ENCODE data around the gene MND1.

MND1 gene, protein sequence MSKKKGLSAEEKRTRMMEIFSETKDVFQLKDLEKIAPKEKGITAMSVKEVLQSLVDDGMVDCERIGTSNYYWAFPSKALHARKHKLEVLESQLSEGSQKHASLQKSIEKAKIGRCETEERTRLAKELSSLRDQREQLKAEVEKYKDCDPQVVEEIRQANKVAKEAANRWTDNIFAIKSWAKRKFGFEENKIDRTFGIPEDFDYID

DNA sequence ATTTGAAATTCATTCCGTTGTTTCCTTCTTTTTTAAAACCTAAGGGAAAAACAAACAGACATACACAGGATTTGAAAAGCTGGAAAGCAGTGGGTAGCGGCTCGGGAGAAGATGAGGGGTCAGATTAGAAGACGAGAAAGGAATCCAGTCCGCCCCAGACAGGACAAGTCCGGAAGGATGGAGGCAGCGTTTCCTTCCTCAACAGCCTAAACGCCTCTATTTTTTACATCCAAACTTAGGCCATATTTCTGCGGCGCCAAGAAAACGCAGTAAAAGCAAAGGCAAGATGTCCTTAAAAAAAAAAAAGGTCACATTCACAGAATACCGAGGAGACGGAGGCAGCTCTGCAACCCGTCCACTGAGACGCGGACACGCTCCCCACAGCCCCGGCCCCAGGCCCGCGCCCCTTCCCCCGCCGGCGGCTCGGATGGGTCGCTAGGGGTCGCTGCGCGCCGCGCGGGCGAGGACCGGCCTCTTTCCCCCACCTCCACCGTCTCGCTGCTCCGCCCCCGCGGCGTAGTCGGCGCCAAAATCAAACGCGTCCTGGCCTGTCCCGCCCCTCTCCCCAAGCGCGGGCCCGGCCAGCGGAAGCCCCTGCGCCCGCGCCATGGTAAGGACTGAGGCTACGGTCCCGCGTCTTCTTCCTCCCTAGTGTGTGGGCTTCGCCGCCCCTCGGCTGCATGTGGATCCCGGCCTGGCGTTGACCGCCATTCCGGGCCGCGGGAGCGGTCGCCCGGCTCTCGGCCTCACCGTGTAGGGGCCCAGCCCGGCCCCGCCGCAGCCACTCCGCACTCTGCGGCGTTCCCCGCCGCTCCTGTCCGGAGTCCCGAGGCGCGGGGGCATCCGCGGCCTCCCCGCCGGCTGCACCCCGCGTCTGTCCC lies at the start of gene MND1:
TSS of gene MND1 (plus strand) at position 558 of the 881 bp plus-strand sequence. CDS start at position 608, 50 bp downstream.
- DNase-seq (ENCODE audit: low read depth in 2 of 2) = peak; percentile 77 to 86

DNA sequence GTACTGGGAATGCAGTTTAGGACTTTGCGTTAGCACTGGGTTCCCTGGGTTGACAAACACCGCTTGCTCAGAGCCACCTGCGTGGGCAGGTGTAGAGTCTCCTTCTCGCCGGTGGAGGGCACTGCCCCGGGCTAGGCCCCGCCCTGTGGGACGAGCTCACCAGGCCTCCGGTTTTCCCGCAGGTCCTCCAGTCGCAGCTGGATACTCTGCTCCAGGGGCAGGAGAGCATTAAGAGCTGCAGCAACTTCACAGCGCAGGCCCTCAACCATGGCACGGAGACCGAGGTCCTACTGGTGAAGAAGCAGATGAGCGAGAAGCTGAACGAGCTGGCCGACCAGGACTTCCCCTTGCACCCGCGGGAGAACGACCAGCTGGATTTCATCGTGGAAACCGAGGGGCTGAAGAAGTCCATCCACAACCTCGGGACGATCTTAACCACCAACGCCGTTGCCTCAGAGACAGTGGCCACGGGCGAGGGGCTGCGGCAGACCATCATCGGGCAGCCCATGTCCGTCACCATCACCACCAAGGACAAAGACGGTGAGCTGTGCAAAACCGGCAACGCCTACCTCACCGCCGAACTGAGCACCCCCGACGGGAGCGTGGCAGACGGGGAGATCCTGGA lies 49.2 kb upstream of the MND1 start:
- DNase-seq (ENCODE audit: low read depth in 2 of 2) = no peak

DNA sequence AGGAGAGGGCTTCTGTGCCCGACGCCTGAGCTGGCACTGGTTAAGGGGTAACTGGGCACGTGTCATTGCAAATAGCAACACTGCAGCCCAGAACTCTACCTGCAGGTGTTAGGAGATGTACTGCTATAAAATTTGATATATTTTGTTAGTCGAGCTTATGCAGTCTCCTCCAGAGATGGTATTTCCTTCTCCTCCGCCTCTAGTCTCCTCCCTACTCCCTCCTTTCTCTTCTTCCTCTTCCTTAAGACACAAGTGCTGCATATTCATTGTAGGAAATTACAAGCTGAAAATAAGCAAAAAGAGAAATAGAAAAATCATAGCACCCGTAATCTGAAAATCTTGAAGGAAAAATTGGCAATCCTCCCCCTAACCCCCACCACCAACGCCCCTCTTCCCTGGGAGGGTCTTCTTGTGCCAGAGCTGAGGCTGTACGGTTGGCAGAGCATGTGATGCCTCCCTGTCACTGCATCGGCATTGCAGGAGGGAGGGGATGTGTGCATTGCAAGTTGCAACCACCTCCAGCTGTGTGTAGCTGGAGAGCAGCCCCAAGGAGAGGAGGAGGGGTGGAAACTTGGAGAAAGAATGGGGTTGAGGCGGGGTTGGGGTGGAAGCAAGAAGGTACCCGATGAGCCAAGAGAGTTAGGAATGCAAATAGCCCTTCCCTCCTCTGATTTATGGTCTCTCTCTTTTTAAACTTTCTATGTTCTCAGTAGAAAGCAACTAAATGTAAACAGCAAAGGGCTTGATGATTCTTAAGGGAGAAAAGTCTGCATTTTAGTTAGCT lies 48.3 kb upstream of the MND1 start:
- no peak for DNase-seq (ENCODE audit: low read depth in 2 of 2)

DNA sequence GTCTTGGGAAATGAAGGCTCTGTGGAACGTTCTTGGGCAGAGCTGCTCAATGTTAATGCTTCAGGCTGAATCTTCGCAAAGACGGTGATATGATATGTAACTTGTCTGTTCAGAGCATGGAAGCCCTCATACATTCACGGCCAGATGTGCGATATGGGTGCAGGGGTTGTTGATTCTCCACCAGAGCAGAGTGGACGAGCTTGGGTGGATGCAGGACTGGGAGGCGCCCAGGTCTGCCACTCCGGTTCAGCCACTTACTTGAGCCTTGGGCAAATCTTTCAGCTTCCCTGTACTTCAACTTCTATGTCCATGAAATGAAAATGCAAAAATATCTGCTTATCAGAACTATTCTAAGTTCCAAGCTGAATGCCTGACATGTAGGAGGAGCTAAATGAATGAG lies 47.4 kb upstream of the MND1 start:
- DNase-seq (ENCODE audit: low read depth in 2 of 2) = no peak

DNA sequence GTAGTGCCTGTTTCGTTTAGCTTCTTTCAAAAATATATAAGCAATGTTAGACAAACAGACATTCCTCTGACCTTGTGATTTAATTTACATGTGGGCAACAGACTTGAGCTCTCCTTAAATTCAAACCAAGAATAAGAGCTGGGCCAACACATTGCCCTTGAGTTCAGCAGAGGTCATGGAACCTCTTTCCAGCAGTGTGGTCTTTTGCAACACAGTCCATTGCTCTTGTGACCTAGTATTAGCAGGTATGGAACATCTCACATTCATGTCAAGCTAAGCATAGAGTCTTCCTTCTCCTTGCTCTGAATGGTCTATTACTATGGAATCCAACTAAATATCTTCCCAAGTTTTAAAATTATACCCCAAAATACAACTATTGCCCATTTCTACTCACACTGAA lies 33.7 kb upstream of the MND1 start:
- DNase-seq (ENCODE audit: low read depth in 2 of 2) = no peak

DNA sequence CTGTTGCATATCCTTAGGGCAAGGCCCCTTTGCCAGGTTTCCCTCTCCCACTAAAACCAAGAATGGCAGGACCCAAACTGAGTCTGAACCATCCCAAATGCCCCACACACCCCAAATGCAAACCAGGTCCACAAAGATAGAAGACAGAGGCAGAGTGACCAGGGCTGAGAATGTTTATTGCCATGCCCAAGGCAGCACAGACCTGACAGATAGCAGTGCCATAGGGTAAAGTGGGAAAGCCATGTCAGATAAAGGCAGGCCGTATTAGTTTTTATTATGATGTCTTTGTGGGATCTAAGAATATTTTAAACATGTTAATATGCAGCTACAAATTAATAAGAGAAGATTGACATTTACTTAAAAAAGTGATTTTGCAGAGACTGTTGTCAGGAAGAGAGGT lies 29.6 kb upstream of the MND1 start:
- no peak for DNase-seq (ENCODE audit: low read depth in 2 of 2)

DNA sequence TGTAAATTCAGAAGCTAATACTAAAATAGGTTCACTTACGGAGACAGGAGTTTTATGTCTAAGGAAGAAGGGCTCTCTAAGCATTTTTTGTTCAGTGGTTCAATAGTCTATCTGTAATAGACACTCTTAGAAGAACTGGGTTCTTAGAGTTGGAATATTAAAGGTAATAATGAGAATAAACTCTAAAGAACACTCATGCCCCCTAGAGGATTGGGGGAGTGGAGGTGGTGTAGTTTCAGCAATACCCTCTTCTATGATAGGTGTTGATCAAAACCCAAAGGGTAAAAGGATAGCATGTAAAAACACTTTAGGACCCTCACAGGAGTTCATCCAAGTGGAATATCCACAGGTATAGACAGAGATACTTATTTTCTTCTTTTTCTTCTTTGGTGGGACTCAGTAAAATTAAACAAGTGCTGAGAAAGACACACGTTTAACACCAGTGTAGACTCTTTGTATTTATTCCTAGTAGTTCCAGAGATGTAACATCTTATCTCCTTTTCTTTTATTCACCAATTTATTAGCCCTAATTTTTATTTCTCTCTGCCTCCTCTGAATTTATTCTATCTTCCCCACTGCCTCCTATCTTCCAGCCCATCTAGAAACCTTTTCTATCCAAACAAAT lies 25.7 kb upstream of the MND1 start:
- DNase-seq (ENCODE audit: low read depth in 2 of 2) = peak in 1 of 2 donors; percentile 5

DNA sequence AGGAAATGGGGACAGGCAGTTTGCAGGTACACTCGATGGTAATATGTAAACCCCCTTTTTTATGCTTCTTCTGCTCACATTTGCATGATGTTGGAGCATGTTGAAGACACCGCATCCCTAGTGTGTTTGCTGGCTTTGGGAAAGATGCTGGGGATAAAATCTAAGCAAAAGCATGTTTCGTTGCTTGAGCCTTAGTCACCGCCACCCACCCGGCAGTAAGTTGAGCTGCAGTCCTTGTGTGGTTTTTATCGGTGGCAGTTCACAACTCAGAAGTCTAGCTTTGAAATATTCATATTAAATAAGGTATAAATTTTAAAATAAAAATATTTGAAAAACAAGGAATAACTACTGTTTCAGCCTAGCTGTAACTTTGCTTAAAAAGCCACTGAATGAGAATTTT lies 21.7 kb upstream of the MND1 start:
- DNase-seq (ENCODE audit: low read depth in 2 of 2) = no peak

DNA sequence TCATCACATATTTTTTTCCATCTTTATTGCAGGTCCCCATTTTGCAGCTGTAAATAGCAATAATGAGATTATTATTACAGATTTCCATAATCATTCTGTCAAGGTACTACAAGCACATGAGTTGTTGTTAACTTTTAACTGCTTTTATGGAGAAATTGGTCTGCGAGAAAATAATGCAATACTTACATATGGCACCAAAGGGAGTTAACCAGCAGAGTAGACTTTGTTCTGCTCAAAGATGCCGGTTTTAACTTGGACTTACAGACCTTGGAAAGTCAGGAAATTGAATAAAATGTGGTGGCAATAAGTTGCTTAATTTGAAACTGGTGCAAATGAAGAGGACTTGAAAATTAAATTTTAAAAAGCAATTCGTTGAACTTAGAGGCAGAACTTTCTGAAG lies 20.4 kb upstream of the MND1 start:
- DNase-seq (ENCODE audit: low read depth in 2 of 2) = no peak

DNA sequence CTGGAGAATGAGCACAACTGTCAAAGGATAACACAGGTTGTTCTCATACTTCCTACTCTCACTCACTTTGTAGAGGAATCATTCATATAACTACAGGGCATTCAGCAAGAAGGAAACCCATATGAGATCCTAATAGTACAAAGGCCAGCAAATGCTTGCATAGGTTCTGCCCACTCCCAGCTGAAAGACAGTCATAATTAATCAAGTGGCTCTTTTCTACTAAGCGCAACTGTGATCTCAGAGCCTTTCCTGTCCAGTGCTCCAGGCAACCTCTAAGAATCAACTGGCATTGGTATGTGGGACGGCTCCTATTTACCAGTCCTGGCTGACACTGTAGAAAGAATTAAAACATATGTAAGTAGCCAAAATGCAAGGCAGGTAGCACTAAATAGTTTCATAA lies 18.9 kb upstream of the MND1 start:
- no peak for DNase-seq (ENCODE audit: low read depth in 2 of 2)

DNA sequence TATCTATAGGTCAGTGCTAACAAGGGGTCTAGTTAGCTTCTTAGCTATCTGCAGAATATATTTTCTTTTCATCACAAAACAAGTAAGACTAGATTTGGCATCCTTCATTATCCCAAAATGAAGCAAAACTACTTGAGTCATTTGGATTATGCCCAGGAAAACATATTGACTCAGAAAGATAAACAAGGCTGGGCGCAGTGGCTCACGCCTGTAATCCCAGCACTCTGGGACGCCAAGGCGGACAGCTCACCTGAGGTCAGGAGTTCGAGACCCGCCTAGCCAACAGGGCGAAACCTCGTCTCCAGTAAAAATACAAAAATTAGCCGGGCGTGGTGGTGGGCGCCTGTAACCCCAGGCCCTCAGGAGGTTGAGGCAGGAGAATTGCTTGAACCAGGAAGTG lies 18.0 kb upstream of the MND1 start:
- no peak for DNase-seq (ENCODE audit: low read depth in 2 of 2)

DNA sequence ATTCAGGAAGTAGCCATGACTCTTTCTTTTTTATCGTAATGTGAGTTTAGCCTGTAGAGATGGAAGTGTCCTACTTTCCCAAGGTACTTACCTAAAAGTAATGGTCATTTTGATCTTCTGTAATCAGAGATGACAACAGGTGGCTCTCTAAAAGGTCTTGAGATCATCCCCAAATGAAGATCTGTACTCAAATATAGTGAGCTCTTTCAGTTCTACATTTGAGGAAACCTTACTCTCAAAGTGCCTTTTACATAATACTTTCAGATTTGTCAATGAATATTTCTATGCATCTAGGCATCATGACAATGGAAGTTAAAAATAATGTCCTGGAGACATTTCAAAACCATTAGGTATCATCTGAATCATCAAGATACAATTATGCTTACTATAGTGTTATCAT lies 17.2 kb upstream of the MND1 start:
- DNase-seq (ENCODE audit: low read depth in 2 of 2) = no peak

DNA sequence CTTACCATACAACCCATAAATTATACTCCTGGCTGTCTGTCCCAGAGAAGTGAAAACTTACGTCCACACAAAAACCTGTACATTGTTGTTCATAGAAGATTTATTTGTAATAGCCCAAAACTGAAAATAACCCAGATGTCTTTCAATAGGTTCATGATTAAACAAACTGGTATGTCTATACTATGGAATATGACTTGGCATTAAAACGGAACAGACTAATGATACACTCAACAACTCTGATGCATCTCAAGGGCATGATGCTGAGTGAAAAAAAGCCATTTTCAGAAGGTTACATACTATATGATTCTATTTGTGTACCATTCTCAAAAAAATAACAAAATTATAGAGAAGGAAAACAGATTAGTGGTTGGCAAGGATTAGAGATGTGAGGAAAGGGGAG lies 11.6 kb upstream of the MND1 start:
- DNase-seq (ENCODE audit: low read depth in 2 of 2) = no peak

DNA sequence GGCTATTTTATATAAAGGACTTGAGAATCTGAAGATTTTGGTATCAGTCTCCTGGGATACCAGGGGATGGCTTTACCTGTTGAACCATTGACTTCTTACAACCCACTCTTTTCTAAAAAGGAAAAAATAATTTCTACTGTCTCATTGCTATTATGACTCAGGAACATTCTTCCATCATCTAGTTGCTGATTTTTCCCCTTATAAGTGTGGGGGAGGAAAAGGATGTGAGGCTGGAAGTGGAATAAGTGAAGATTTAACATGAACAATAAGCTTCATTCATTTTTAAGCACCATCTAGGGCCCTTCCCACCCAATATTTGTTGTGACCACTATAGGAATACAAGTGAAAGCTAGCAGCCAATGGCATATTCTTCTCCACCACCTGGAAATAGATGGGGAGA lies 10.6 kb upstream of the MND1 start:
- DNase-seq (ENCODE audit: low read depth in 2 of 2) = no peak

DNA sequence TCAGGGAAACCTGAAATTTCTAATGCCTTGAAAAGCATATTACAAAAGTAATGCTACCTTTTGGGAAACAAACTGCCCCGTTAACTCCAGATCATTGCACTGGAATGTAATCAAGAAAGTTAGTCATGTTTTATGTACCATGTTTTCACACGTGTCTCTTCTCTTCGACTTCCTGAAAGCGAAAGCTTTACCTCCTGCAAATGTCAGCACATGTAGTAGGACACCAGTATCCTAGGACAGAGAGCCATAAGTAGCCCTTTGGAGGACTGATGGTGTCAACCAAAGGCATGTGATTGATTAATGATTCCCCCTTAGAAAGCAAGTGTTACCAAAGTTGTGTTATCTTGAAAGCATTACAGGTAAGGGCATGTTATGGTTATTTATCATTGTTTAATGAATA lies 8.8 kb upstream of the MND1 start:
- no peak for DNase-seq (ENCODE audit: low read depth in 2 of 2)

DNA sequence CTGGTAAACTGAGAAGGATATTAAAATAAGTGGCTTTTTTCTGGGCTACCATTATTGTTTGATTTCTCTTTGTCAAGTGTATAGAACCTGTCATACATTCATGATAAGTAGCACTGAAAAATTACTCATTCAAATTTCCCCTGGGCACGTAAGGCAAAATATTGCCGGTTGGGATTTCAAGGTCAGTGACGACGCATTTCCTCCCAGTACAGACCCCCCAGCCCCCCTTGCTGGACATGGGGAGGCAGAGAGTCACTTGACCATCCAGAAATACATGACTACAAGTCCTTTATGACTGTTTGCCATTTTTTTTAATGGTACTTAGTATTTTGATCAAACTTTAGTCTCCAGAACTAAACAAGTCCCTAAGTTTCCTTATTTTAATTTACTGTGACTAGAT lies 6.8 kb upstream of the MND1 start:
- DNase-seq (ENCODE audit: low read depth in 2 of 2) = no peak

DNA sequence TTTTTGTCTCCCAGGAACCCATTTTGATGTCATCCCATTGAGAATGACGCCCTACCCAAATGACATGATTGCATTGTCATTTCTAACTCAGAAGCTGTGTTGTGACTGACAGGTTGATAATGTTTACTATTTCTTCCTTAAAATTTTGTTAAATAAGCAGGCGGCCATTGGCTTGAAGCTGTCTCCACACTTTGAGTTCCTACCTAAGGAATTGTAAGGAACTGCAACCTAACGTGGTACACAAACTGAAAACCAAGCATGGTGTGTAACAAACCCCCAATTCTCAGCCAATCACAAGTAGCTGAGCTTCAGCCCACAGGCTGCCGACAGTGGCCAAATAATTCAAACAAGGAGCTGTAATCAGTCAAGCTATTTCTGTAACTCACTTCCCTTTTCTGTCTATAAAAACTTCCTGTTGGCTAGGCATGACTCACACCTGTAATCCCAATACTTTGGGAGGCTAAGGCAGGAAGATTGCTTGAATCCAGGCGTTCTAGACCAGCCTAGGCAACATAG lies 2.9 kb upstream of the MND1 start:
- DNase-seq (ENCODE audit: low read depth in 2 of 2) = no peak

DNA sequence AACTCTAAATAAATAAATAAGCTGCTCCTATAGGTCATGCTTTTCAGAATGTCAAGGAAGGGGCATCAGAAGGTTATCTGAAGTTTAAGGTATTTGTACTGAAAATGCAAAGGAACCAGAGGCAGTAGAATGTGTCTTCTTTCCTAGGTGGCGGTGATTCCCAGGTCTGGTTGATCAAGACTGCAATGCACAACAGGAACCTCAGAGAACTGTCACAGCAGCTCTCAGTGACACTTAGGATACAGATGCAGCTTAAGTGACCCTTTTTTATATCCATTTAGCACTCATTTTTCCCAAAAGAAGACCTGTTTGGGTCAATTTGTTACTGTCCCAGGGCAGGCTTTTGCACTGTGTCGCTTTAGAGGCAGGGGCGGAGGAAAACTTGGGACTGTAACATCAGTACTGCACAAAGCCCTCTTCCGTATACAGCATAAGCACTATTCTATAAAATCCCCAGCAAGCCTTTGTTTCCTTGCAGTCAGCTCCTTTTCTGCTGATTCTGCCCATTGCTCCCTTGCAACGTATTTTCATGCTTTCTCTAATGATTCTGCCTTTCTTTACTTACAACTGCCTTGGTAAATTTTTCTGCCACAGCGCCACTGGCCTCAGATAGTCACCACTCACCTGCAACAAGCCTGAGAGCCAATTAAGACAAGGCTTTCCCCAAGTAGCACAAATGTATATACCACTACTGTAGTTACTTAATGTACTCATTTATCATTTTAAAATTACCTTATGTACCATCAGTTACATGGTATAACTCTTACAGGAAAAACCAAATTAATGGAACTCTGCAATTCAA lies 1.5 kb upstream of the MND1 start:
- DNase-seq (ENCODE audit: low read depth in 2 of 2) = no peak

DNA sequence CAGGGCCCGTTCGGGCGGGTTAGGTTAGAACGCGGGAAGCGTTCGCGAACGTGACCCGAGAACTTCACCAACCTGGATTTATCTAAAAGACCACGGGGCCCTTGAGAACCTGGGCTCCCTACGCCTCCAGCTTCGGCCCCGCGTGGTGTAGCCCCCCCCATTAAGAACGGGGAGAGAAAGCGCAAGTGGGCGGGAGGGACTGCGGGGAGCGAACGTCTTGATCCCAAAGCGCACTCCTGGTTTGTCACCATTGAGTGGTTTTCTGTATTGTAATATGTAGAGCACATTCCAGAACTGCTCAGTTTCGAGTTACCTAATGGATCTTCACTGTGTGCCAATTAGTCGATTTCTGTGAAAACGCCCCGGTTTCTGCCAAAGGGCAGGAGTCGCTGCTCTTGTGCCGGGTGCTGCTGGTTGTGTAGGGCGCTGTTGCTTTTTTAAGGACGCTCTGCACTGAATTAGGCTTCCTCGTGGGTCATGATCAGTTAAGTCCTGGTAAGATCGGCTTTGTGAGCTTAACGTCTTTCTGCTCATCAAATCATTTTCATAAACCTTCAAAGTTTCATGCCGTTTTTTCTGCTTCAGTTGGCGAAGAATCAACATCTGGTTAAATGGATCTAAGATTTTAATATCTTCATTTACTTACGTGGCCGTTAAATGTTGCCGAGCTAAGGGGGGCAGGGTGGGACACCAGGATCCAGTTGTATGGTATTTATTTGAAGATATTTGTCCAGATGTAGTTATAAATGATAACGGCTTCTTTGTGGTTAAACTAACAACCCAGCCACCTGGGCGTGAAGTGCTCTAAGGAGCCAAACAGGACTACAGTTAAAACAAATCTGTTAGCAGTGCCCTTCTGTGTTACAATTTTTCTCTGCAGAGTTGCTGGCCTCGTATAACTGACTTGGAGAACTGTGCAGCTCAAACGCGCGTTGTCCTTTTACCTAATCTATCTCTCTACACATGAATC lies 809 bp downstream of the MND1 start:
- peak; percentile 10 to 29 for DNase-seq (ENCODE audit: low read depth in 2 of 2)

All from stimulated activated CD8-positive, alpha-beta memory T cell treated with anti-CD3 and anti-CD28 coated beads, Interleukin-7, amount 100 ng/mL, for 1 hour (primary cell).